Esophagus squamous epithelium (tissue), 5 donors: ENCODE measurements around the gene RNF121. TPM values are rescaled to one million over a fixed set of nuclear protein-coding genes. Genes with fewer than 3 reads are reported as not detected.
A peak's percentile ranks its signal among the peaks of the same experiment; 100 is the strongest.

ENCODE experiments used
- DNase-seq: peaks from one replicate; lab custom pipeline; 2025; lab: John Stamatoyannopoulos, UW
- H3K27ac ChIP-seq, 4 donors: fragments of 200-600 bp; sonication (generic); one replicate each; pipeline ENCODE4 v1.5.1; 2016 to 2019; ENCODE audit warnings: mild to moderate bottlenecking in 1 of 4
- H3K27me3 ChIP-seq, 4 donors: fragments of 200-600 bp; sonication (generic); 1 replicate in 3 of 4; 2 replicates in 1 of 4; pipeline versions ENCODE4 v1.5.1 to v1.6.0; 2017 to 2021; ENCODE audit warnings: antibody characterized with exemption in 1 of 4
- H3K36me3 ChIP-seq, 3 donors: fragments of 200-600 bp; sonication (generic); one replicate each; pipeline ENCODE4 v1.5.1; 2016 to 2019
- H3K4me1 ChIP-seq, 3 donors: fragments of 200-600 bp; sonication (generic); one replicate each; pipeline ENCODE4 v1.5.1; 2017 to 2019
- H3K4me3 ChIP-seq, 4 donors: fragments of 200-600 bp; sonication (generic); 1 replicate in 3 of 4; 2 replicates in 1 of 4; pipeline ENCODE4 v1.5.1; 2016 to 2019; ENCODE audit warnings: mild to moderate bottlenecking in 2 of 4, moderate library complexity in 1 of 4
- H3K9me3 ChIP-seq, 3 donors: fragments of 200-600 bp; sonication (generic); one replicate each; pipeline ENCODE4 v1.5.1; 2016 to 2019
- CTCF ChIP-seq, 6 experiments: fragments of 450-650 bp in 4 of 6; fragments of 200-600 bp in 2 of 6; sonication (generic) in 2 of 6; IDR thresholded peaks; one replicate each; pipeline ENCODE4 v1.5.1; 2016 to 2019; ENCODE audit warnings: antibody characterized with exemption in 6 of 6, mild to moderate bottlenecking in 4 of 6, moderate library complexity in 4 of 6
- POLR2A ChIP-seq, 4 donors: fragments of 450-650 bp; IDR thresholded peaks; one replicate each; pipeline ENCODE4 v1.6.1; 2017; ENCODE audit warnings: antibody characterized with exemption in 4 of 4, mild to moderate bottlenecking in 4 of 4, moderate library complexity in 3 of 4
- WGBS, 2 donors: methylation state at CpG; one replicate each; pipeline ENCODE4 v1.1.5; 2018; 5-methylcytosine and 5-hydroxymethylcytosine counted together
- intact Hi-C: fragments of 100-400 bp; cut with DNase I; formaldehyde crosslinking; loops from one replicate; pipeline ENCODE4 v1.15.0; 2022
- total RNA-seq, 4 donors: library from RNA; depleted of rRNA; stranded (reverse); fragments of >200 nt; gene quantifications; one replicate each; pipeline ENCODE4 v1.1.0, GENCODE V29; 2016
- donor health status: DM: yes; HTN: yes; CAD: no.

Gene RNF121
- total RNA-seq, 4 donors from 2014 or later, result 10.9 to 17.6 (median 16.3) TPM

GRCh38 chr11:72026090-72026489, 97.2 kb downstream of the RNF121 start:
- WGBS, 2 donors, result 50 to 56% methylated on average over 1 of the region's 1 CpG
- peak overlapping the region in 3 of 4 donors; percentile 57 to 72 (median 70) for H3K27ac ChIP-seq

GRCh38 chr11:72030472-72031045, 101.7 kb downstream of the RNF121 start:
- no peak for DNase-seq
- Histone ChIP-seq H3K4me1 (peaks cover 2 to 98% (median 26%) of the 10 kb centered on the region in 3 donors), H3K9me3 (no peaks in the 10 kb centered on the region), H3K4me3 (no peak overlapping the region), H3K27ac (peak overlapping the region in 1 of 4 donors; percentile 10), H3K36me3 (peaks cover 13 to 99% (median 26%) of the 10 kb centered on the region in 3 donors), H3K27me3 (no peaks in the 10 kb centered on the region)
- TF ChIP-seq POLR2A (IDR thresholded peaks at IDR 0.05) (no peak), CTCF (IDR thresholded peaks at IDR 0.05) (no peak)
- intact Hi-C loops, result no loop called here
- 58 to 62% methylated on average over 1 of the region's 1 CpG for WGBS, 2 donors

More at GRCh38 chr11:72026090-72026489, 97.2 kb downstream of the RNF121 start:
- Histone ChIP-seq H3K4me1 (peaks cover 12 to 70% (median 35%) of the 10 kb centered on the region in 3 donors), H3K36me3 (peaks cover 36 to 98% (median 52%) of the 10 kb centered on the region in 3 donors), H3K27me3 (no peaks in the 10 kb centered on the region), H3K9me3 (no peaks in the 10 kb centered on the region), H3K4me3 (no peak overlapping the region)
- no peak for TF ChIP-seq POLR2A (IDR thresholded peaks at IDR 0.05)
- no peak for TF ChIP-seq CTCF (IDR thresholded peaks at IDR 0.05)
- DNase-seq, result no peak
- intact Hi-C loops, result no loop called here

GRCh38 chr11:72036687-72037086, 107.8 kb downstream of the RNF121 start:
- no peak for TF ChIP-seq CTCF (IDR thresholded peaks at IDR 0.05)
- no peak for TF ChIP-seq POLR2A (IDR thresholded peaks at IDR 0.05)
- H3K27ac ChIP-seq, result peak overlapping the region in 1 of 4 donors; percentile 98
- peak overlapping the region in 1 of 4 donors; percentile 10 for H3K4me3 ChIP-seq
- peaks cover 31 to 98% (median 37%) of the 10 kb centered on the region in 3 donors for H3K4me1 ChIP-seq
- no peaks in the 10 kb centered on the region for H3K9me3 ChIP-seq
- peaks cover 4 to 48% (median 11%) of the 10 kb centered on the region in 3 donors for H3K36me3 ChIP-seq
- WGBS, 2 donors, result 47 to 56% methylated on average over 3 of the region's 3 CpGs
- H3K27me3 ChIP-seq, result no peaks in the 10 kb centered on the region
- no peak for DNase-seq
- intact Hi-C loops, result loop anchor here (5.0 kb wide), 1 partner anchor 46 kb away; the partner anchor contains the start of genes LRRC51 and NUMA1

GRCh38 chr11:72037554-72038311, 108.9 kb downstream of the RNF121 start:
- H3K4me3 ChIP-seq, result peak overlapping the region in 3 of 4 donors; percentile 60 to 79 (median 65)
- no peak for DNase-seq
- H3K27me3 ChIP-seq, result no peaks in the 10 kb centered on the region
- H3K4me1 ChIP-seq, result peaks cover 40 to 98% (median 47%) of the 10 kb centered on the region in 3 donors
- no peaks in the 10 kb centered on the region for H3K9me3 ChIP-seq
- 34 to 63% methylated on average over 3 to 4 of the region's 4 CpGs for WGBS, 2 donors
- peak overlapping the region; percentile 86 to 99 (median 96) for H3K27ac ChIP-seq
- intact Hi-C loops, result loop anchor here (5.0 kb wide), 1 partner anchor 45 kb away; the partner anchor contains the start of genes LRRC51 and NUMA1
- TF ChIP-seq CTCF (IDR thresholded peaks at IDR 0.05), result no peak
- TF ChIP-seq POLR2A (IDR thresholded peaks at IDR 0.05), result no peak
- peaks cover 4 to 38% (median 11%) of the 10 kb centered on the region in 3 donors for H3K36me3 ChIP-seq
